NCI-H187 treated with DMSO at 0.1 percent for 48 hours (cell line): ENCODE results near the gene TNFAIP8.
"Not testable (repeated sequence)": the region's sequence is repeated elsewhere in the genome, so short reads cannot be mapped to it uniquely, and the experiment has no call there.

Experiments used
- DNase-seq: peaks from one replicate; lab custom pipeline; 2025; lab: John Stamatoyannopoulos, UW

The TNFAIP8 gene

DNA sequence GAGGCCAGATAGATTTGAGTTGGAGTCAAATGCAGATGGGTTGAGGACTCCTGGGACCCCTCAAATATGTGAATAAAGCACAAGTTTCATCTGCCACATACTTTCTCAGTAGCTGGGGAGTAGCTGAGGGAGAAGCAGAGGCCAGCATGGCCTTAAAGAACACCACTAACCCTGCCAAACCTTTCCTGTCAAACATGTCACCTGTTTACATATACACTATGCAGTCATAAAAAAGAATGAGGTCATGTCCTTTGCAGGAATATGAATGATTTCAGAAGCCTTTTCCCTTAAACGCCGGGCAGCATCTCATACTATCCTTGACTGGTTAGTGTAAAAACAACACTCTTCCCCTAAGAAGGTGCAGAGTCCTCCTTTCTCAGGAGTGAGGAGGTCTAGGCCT is 71.2 kb downstream of the TNFAIP8 start:
- DNase-seq, result no peak

DNA sequence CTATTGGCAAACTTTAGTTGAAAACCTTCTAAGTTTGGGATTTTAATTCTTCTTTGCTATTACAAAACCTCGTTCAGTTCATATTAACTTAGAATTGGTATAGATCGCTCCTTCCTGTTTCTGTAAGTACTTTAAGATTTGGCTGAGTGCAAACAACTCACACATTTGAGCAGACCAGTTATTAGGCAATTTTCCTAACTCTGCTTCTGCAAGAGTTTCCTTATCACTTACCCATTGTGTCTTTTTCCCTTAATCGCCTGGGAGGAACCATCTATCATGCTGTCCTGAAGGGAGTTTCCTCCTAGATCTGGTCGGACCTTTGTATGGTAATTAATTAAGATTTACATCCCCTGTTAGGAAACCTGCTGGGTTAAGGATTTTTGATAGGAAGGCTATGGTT is 71.8 kb downstream of the TNFAIP8 start:
- DNase-seq, result not testable (repeated sequence)

DNA sequence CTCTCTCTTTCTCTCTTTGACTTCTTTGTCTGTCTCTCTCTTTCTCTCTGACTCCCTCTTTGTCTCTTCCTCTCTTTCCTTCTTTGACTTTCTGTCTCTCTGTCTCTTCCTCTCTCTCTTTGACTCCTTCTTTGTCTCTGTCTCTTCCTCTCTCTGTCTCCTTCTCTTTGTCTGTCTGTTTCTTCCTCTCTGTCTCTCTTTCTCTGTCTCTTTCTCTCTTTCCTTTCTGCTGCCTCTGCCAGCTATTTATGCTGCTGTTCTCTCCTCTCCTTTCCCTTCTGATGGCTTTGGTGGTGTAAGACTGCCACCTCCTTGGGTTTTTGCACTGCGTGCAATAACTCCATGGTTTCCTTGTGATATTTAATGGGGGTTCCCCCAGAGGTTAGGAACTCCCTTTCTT is 72.3 kb downstream of the TNFAIP8 start:
- DNase-seq, result not testable (repeated sequence)

DNA sequence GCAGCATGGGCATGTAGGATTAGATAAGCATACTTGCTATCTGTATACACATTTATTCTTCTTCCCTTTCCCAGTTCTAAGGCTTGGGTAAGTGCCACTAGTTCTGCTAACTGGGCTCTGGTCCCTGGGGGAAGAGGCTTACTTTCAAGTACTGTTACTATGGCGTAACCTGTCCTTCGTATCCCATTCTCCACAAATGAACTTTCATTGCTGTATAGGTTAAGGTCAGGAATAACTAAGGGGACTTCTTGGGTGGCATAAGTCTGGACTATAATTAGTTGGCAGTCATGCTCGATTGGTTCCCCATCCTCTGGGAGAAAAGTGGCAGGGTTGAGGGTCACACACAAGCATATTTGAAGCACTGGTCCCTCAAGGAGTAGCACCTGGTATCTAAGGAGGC is 72.8 kb downstream of the TNFAIP8 start:
- DNase-seq, result not testable (repeated sequence)

DNA sequence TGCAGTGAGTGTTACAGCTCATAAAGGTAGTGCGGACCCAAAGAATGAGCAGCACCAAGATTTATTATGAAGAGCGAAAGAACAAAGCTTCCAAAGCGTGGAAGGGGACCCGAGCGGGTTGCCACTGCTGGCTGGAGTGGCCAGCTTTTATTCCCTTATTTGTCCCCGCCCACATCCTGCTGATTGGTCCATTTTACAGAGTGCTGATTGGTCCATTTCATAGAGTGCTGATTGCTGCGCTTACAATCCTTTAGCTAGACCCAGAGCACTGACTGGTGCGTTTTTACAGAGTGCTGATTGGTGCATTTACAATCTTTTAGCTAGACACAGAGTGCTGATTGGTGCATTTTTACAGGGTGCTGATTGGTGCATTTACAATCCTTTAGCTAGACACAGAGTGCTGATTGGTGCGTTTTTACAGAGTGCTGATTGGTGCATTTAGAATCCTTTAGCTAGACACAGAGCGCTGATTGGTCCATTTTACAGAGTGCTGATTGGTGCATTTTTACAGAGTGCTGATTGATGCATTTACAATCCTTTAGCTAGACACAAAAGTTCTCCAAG is 76.9 kb downstream of the TNFAIP8 start:
- DNase-seq, result not testable (repeated sequence)

DNA sequence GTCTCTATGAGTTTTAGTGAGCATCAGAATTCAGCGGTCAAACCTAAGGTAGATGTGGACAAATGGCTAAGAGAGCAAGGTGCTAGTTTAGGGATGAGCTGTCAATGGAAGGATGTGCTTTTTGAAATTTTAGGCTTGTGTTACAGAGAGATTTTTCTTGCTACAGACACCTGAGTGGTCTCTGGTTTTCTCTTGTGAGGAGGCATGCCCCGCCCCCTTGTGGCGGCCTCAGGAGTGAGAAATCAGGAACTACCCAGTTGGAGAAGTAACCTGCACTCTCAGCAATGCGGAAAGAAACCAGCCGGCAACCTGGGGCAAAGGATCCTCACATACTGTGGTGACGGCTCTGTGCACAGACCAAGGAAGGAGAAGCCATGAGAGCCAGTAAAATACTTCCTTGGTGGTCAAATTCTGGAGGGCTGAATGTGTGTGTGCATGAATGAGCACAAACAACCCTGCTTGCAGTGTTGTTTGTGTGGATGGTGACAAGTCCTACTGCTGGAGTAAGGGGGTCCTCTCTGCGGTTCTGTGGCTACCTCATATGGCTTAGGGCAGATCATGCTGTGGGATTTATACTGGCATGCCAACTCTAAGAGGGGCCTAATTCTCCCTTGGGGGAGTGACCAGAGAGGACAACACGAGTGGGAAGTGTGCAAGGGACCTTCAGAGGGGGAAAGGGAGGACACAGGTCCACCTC is 79.8 kb downstream of the TNFAIP8 start:
- DNase-seq, result no peak

DNA sequence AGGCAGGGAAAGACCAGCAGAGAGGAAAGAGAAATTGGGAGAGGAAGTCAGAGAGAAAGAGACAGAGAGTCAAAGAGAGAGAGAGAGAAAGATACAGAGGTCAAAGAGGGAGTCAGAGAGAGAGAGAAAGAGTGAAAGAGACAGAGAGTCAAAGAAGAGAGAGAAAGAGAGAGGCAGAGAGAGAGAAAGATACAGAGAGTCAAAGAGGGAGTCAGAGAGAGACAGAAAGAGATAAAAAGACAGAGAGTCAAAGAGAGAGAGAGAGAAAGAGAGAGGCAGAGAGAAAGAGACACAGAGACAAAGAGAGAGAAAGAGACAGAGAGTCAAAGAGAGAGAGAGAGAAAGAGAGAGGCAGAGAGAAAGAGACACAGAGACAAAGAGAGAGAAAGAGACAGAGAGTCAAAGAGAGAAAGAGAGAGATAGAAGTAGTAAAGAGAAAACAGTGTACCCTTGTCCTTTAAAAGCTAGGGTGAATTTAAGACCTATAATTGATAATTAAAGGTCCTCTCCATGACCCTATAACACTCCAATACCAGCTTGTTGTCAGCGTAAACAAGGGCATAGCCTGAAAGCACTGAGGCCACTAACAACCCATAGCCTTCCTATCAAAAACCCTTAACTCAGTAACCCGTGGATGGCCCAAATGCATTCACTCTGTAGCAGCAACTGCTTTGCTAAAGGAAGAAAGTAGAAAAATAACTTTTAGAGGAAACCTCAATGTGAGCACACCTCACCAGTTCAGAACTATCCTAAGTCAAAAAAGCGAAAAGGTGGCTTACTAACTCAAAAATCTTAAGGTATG is 82.2 kb downstream of the TNFAIP8 start:
- not testable (repeated sequence) for DNase-seq

DNA sequence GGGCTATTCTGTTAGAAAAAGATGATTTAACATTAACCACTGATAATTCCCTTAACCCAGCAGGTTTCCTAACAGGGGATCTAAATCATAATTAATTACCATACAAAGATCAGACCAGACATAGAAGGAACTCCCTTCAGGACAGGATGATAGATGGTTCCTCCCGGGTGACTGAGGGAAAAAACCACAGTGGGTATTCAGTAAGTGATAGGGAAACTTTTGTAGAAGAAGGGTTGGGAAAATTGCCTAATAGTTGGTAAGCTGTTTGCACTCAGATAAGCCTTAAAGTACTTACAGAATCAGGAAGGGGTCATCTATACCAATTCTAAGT is 82.7 kb downstream of the TNFAIP8 start:
- not testable (repeated sequence) for DNase-seq

DNA sequence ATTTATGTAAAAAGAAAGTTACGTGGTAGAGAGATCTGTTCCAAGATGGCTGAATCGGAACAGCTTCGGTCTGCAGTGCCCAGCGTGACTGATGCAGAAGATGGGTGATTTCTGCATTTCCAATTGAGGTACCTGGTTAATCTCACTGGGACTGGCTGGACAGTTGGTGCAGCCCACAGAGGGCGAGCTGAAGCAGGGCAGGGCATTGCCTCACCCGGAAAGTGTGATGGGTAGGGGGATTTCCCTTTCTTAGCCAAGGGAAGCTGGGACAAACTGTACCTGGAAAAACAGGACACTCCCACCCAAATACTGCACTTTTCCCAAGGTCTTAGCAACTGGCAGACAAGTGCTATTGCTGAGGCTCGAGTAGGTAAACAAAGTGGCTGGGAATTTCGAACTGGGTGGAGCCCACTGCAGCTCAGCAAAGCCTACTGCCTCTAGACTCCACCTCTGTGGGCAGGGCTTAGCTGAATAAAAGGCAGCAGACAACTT is 83.4 kb downstream of the TNFAIP8 start:
- no peak for DNase-seq

DNA sequence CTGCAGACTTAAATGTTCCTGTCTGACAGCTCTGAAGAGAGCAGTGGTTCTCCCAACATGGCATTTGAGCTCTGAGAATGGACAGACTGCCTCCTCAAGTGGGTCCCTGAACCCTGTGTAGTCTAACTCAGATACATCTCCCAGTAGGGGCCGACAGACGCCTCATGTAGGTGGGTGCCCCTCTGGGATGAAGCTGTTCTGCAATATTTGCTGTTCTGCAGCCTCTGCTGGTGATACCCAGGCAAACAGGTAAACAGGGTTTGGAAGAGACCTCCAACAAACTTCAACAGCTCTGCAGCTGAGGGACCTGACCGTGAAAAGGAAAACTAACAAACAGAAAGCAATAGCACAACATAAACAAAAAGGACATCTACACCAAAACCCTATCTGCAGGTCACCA is 83.8 kb downstream of the TNFAIP8 start:
- DNase-seq, result not testable (repeated sequence)

DNA sequence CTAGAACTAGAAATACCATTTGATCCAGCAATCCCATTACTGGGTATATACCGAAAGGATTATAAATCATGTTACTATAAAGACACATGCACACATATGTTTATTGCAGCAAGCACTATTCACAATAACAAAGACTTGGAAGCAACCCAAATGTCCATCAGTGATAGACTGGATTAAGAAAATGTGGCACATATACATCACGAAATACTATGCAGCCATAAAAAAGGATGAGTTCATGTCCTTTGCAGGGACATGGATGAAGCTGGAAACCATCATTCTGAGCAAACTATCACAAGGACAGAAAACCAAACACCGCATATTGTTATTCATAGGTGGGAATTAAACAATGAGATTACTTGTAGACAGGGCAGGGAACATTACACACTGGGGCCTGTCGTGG is 88.8 kb downstream of the TNFAIP8 start:
- DNase-seq, result not testable (repeated sequence)

DNA sequence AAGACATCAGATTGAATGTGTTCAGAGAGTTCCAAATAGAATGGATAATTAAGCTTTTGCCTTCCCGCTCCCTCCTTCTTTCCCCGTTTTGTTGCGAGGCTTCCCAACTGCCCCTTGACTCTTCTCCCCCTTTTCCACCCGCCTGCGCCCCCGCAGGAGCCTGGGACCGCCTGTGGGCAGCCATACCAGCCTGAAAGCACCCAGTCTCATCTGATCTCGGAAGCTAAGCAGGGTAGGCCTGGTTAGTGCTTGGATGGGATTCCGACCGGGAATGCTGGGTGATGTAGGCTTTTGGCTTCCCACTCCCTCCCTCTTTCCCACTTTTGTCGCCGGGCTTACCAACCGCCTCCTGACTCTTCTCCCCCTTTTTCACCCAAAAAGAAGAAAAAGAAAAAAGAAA is 89.7 kb downstream of the TNFAIP8 start:
- no peak for DNase-seq
